Upper lobe of left lung (tissue), 6 donors: ENCODE measurements around the gene ULK4. TPM values are rescaled to one million over a fixed set of nuclear protein-coding genes. Genes with fewer than 3 reads are reported as not detected.
"Not testable (repeated sequence)": the region's sequence is repeated elsewhere in the genome, so short reads cannot be mapped to it uniquely, and the experiment has no call there.

Source experiments
- ATAC-seq, 2 donors: fragments of 200-7000 bp; cut with Tn5 transposase; one replicate each; pipeline ENCODE4 v1.9.1; 2022; ENCODE audit warnings: mild to moderate bottlenecking in 2 of 2, moderate library complexity in 2 of 2; ENCODE audit not compliant: low FRiP score in 2 of 2
- DNase-seq, 2 donors: peaks; one replicate each; pipeline ENCODE4 v3.0.0-alpha.2; 2019 to 2020
- H3K27ac ChIP-seq, 4 donors: fragments of 200-600 bp; sonication (generic); one replicate each; pipeline ENCODE4 v1.5.1; 2016 to 2019
- H3K27me3 ChIP-seq, 4 donors: fragments of 200-600 bp; sonication (generic); one replicate each; pipeline ENCODE4 v1.5.1; 2017 to 2019
- H3K36me3 ChIP-seq, 4 donors: fragments of 200-600 bp; sonication (generic); one replicate each; pipeline ENCODE4 v1.5.1; 2016 to 2019
- H3K4me1 ChIP-seq, 4 donors: fragments of 200-600 bp; sonication (generic); one replicate each; pipeline ENCODE4 v1.5.1; 2018 to 2019
- H3K4me3 ChIP-seq, 4 donors: fragments of 200-600 bp; sonication (generic); one replicate each; pipeline ENCODE4 v1.5.1; 2017 to 2019; ENCODE audit warnings: mild to moderate bottlenecking in 2 of 4, moderate library complexity in 1 of 4
- H3K9me3 ChIP-seq, 4 donors: fragments of 200-600 bp; sonication (generic); one replicate each; pipeline ENCODE4 v1.5.1; 2018 to 2019
- EP300 ChIP-seq, 4 donors: sonication (generic); formaldehyde crosslinking; IDR thresholded peaks; one replicate each; pipeline ENCODE4 v1.5.1; 2017; ENCODE audit warnings: antibody characterized with exemption in 4 of 4, control low read depth in 2 of 4
- POLR2A ChIP-seq, 4 donors: fragments of 450-650 bp; IDR thresholded peaks; one replicate each; pipeline ENCODE4 v1.5.1; 2016 to 2017; ENCODE audit warnings: antibody characterized with exemption in 4 of 4, mild to moderate bottlenecking in 2 of 4
- POLR2AphosphoS5 ChIP-seq, 2 donors: sonication (generic); formaldehyde crosslinking; IDR thresholded peaks; one replicate each; pipeline ENCODE4 v1.5.1; 2017; ENCODE audit warnings: antibody characterized with exemption in 2 of 2
- WGBS, 2 donors: methylation state at CpG; one replicate each; pipeline ENCODE4 v1.1.5; 2017 to 2018; 5-methylcytosine and 5-hydroxymethylcytosine counted together
- total RNA-seq, 6 donors: library from RNA; depleted of rRNA in 4 of 6; stranded (reverse); fragments of >200 nt in 4 of 6; gene quantifications; one replicate each; pipeline versions ENCODE4 v1.1.0 to v1.2.1, GENCODE V29; 2016 to 2021
- TF ChIP-seq, protein P1 (sequence below), 6 experiments: fragments of 450-650 bp in 4 of 6; fragments of 200-600 bp in 2 of 6; sonication (generic) in 2 of 6; IDR thresholded peaks; one replicate each; pipeline ENCODE4 v1.5.1; 2016 to 2019; ENCODE audit warnings: antibody characterized with exemption in 6 of 6
- donor health status: DM: no; HTN: no; CAD: no; lungs with moderate emphysema.
- donor health status: DM: no; HTN: yes; CAD: no; lungs with severe emphysema.

ULK4 gene
- total RNA-seq, 6 donors from 2014 or later: 9.4 to 76.5 (median 28.1) TPM

DNA sequence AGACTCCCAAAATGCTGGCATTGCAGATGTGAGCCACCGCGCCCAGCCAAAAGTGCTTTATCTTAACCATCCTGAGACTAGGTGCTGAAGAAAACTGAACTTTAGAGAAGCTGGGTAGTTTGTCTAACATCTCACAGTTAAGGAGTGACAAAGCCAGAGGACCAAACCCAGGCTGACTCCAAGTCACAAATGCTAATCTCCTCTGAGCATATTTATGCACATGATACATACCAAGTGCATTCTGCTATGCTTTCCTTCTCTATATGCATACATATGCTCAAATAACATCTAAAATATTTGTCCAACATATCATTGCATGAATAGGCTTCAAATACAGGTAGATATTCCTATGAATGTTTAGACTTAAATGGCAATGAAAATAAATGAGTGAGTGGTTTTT lies 505.7 kb downstream of the ULK4 start:
- peaks cover 0 to 7% (median 0%) of the 10 kb centered on the region in 4 donors for H3K4me1 ChIP-seq
- DNase-seq: no peak
- no peak for ATAC-seq
- H3K27me3 ChIP-seq: no peaks in the 10 kb centered on the region
- H3K9me3 ChIP-seq: no peaks in the 10 kb centered on the region
- WGBS, 2 donors: 95 to 100% methylated on average over 2 of the region's 2 CpGs
- H3K36me3 ChIP-seq: no peaks in the 10 kb centered on the region
- H3K27ac ChIP-seq: no peak overlapping the region
- TF ChIP-seq, protein P1, sequence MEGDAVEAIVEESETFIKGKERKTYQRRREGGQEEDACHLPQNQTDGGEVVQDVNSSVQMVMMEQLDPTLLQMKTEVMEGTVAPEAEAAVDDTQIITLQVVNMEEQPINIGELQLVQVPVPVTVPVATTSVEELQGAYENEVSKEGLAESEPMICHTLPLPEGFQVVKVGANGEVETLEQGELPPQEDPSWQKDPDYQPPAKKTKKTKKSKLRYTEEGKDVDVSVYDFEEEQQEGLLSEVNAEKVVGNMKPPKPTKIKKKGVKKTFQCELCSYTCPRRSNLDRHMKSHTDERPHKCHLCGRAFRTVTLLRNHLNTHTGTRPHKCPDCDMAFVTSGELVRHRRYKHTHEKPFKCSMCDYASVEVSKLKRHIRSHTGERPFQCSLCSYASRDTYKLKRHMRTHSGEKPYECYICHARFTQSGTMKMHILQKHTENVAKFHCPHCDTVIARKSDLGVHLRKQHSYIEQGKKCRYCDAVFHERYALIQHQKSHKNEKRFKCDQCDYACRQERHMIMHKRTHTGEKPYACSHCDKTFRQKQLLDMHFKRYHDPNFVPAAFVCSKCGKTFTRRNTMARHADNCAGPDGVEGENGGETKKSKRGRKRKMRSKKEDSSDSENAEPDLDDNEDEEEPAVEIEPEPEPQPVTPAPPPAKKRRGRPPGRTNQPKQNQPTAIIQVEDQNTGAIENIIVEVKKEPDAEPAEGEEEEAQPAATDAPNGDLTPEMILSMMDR (IDR thresholded peaks at IDR 0.05): no peak
- TF ChIP-seq POLR2A (IDR thresholded peaks at IDR 0.05) (no peak), EP300 (IDR thresholded peaks at IDR 0.05) (no peak), POLR2AphosphoS5 (IDR thresholded peaks at IDR 0.05) (no peak)
- no peak overlapping the region for H3K4me3 ChIP-seq

DNA sequence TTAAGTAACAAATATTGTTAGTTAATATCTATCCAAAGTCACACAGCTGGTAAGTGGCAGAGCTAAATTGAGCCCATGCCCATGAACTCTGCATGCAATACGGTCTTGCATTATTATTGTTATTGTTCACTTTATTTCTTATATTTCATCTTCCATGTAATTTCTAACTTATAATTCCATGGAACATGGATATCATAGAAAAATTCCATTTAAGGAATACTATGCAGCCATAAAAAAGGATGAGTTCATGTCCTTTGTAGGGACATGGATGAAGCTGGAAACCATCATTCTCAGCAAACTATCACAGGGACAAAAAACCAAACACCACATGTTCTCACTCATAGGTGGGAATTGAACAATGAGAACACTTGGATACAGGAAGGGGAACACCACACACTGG lies 508.3 kb downstream of the ULK4 start:
- not testable (repeated sequence) for H3K36me3 ChIP-seq, DNase-seq, H3K27me3 ChIP-seq, ATAC-seq, H3K4me1 ChIP-seq, H3K4me3 ChIP-seq, H3K27ac ChIP-seq, H3K9me3 ChIP-seq
- WGBS, 2 donors: 93 to 96% methylated on average over 1 of the region's 1 CpG

DNA sequence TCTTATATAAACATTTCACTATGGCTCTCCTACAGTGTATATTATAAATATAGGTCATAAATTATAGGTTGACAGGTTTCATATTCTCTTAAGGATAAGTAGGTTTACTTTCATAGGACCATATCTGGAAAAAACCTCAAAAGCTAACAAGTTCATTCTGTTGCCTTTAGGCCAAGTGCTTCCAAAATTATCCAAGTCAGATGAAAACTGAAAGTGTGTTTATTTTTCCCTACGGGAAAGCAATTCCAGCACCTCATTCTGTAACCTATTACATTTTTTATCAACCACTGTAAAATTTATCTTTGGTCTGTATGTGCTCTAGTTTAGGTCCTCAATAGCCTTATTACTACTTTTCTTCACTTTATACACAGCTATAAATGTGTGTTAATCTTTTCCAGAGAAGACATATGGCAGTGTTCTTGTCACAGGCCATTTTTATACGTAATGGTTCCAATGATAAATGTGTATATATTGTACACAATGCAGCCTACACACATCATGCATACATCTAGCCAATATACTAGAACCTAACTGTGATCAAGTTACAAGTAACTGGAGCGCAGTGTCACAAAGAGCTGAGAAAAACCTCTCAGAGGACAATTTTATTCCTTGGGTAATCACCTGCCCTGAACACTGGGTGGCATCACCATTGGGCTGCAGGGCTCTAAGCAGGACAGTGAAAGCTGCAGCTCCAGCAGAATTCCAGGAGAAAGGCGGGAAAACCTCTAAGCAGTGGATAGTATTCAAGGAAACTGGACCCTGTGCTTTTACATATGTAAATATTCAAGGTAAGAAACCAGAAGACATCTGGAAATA lies 511.3 kb downstream of the ULK4 start:
- no peaks in the 10 kb centered on the region for H3K27me3 ChIP-seq
- H3K36me3 ChIP-seq: no peaks in the 10 kb centered on the region
- H3K4me3 ChIP-seq: no peak overlapping the region
- H3K27ac ChIP-seq: no peak overlapping the region
- no peak for DNase-seq
- no peak for ATAC-seq
- TF ChIP-seq POLR2AphosphoS5 (IDR thresholded peaks at IDR 0.05): no peak
- TF ChIP-seq, protein P1 (IDR thresholded peaks at IDR 0.05): no peak
- no peak for TF ChIP-seq EP300 (IDR thresholded peaks at IDR 0.05)
- TF ChIP-seq POLR2A (IDR thresholded peaks at IDR 0.05): no peak
- H3K4me1 ChIP-seq: no peaks in the 10 kb centered on the region
- no peaks in the 10 kb centered on the region for H3K9me3 ChIP-seq
- WGBS, 2 donors: 74 to 79% methylated on average over 4 of the region's 4 CpGs

DNA sequence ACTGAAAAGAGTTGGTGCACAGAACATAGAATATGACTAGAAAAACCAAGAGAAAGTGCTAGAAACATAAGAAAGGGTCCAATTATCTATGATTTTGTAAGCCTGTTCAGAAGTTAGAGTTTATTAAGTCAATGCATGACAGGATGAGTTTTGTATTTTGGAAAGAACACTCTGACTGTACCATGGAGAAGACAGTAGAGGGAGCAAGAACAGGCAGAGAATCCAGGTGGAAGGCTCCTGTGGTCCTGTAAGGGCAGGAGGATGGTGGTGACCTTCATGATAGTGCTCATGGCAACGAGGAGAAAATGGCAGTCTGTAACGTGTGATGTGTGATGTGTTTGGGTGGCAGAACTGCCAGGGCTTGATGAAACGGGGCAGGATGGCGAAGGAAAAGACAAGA lies 513.5 kb downstream of the ULK4 start:
- no peak for ATAC-seq
- DNase-seq: no peak
- H3K27me3 ChIP-seq: no peaks in the 10 kb centered on the region
- H3K27ac ChIP-seq: no peak overlapping the region
- H3K4me3 ChIP-seq: no peak overlapping the region
- H3K9me3 ChIP-seq: no peaks in the 10 kb centered on the region
- H3K4me1 ChIP-seq: no peaks in the 10 kb centered on the region
- WGBS, 2 donors: 66 to 94% methylated on average over 4 of the region's 4 CpGs
- TF ChIP-seq EP300 (IDR thresholded peaks at IDR 0.05) (no peak), POLR2AphosphoS5 (IDR thresholded peaks at IDR 0.05) (no peak)
- TF ChIP-seq, protein P1 (IDR thresholded peaks at IDR 0.05): no peak
- no peaks in the 10 kb centered on the region for H3K36me3 ChIP-seq

DNA sequence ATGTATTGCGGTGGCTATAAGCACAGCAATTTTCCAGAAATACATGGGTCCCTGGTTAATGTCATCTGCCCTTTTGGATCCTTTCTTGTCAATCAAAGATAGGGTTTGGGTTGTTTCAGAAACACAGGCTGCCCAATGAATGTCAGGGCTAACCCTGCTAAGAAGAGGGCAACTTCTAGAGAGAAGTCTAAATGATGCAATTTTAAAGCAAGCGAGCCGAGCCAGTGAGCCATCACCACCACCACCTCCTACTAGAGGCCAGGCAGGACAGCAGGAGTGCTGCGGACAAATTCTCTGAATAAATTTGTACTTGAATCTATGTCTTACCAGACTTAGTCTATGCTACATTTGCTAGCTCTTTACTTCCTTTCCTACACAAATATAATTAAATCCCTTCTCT lies 514.2 kb downstream of the ULK4 start:
- TF ChIP-seq, protein P1 (IDR thresholded peaks at IDR 0.05): no peak
- no peak for TF ChIP-seq POLR2AphosphoS5 (IDR thresholded peaks at IDR 0.05)
- no peak for TF ChIP-seq POLR2A (IDR thresholded peaks at IDR 0.05)
- TF ChIP-seq EP300 (IDR thresholded peaks at IDR 0.05): no peak
- DNase-seq (no peak), ATAC-seq (no peak)
- WGBS, 2 donors: 89 to 90% methylated on average over 4 of the region's 4 CpGs
- no peak overlapping the region for H3K27ac ChIP-seq
- no peak overlapping the region for H3K4me3 ChIP-seq
- no peaks in the 10 kb centered on the region for H3K36me3 ChIP-seq
- no peaks in the 10 kb centered on the region for H3K4me1 ChIP-seq
- no peaks in the 10 kb centered on the region for H3K9me3 ChIP-seq
- H3K27me3 ChIP-seq: no peaks in the 10 kb centered on the region

DNA sequence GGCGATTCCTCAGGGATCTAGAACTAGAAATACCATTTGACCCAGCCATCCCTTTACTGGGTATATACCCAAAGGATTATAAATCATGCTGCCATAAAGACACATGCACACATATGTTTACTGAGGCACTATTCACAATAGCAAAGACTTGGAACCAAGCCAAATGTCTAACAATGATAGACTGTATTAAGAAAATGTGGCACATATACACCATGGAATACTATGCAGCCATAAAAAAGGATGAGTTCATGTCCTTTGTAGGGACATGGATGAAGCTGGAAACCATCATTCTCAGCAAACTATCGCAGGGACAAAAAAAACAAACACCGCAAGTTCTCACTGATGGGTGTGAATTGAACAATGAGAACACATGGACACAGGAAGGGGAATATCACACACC lies 515.6 kb downstream of the ULK4 start:
- not testable (repeated sequence) for DNase-seq, H3K27me3 ChIP-seq, ATAC-seq, H3K4me3 ChIP-seq, H3K36me3 ChIP-seq, H3K4me1 ChIP-seq, H3K27ac ChIP-seq, H3K9me3 ChIP-seq
- 96 to 98% methylated on average over 3 of the region's 3 CpGs for WGBS, 2 donors
